ENCODE results near the gene TBC1D5. TPM values are rescaled to one million over a fixed set of nuclear protein-coding genes. Genes with fewer than 3 reads are reported as not detected.

The TBC1D5 gene
- total RNA-seq, 3 donors from 2014 or later (not counting 1 experiment from before 2014, with no cell fraction given), result 63.8 to 81.9 (median 74.9) TPM

- H3K9me3 ChIP-seq (ENCODE audit: control insufficient read depth, insufficient read depth, low read length), result no peaks in the 10 kb centered on the region
- no peak for TF ChIP-seq CTCF (IDR thresholded peaks at IDR 0.05)
- Mint-ChIP-seq H3K4me1 (peaks cover 10 to 15% of the 10 kb centered on the region in 2 donors), H3K27ac (no peak overlapping the region), H3K9me3 (no peaks in the 10 kb centered on the region), H3K4me3 (no peak overlapping the region), H3K27me3 (ENCODE audit: low read depth in 2 of 2) (no peaks in the 10 kb centered on the region), H3K36me3 (no peaks in the 10 kb centered on the region)
- no peak for DNase-seq
- WGBS (ENCODE audit: insufficient coverage), result no CpG with 5 or more reads among the region's 1 CpG
- no peaks in the 10 kb centered on the region for H3K27me3 ChIP-seq (ENCODE audit: control insufficient read depth, insufficient read depth, low read length)
- intact Hi-C loops (cut with micrococcal nuclease), result no loop called here
- no peak overlapping the region for H3K27ac ChIP-seq (ENCODE audit: low read length)
- no peaks in the 10 kb centered on the region for H3K4me1 ChIP-seq (ENCODE audit: control insufficient read depth, insufficient read depth, low read length)
- no peak for ATAC-seq
- H3K36me3 ChIP-seq (ENCODE audit: control insufficient read depth, insufficient read depth, low read length), result no peaks in the 10 kb centered on the region
- no peak overlapping the region for H3K4me3 ChIP-seq (ENCODE audit: low read length)
These were observed 190.5 kb downstream of the TBC1D5 start for GRCh38 chr3:17551895-17552294.

- intact Hi-C loops (cut with micrococcal nuclease), result no loop called here
- H3K4me3 Mint-ChIP-seq, result no peak overlapping the region
These were observed 191.1 kb downstream of the TBC1D5 start for GRCh38 chr3:17551333-17551732.

GRCh38 chr3:17550624-17551023, 191.8 kb downstream of the TBC1D5 start:
- no peak for TF ChIP-seq CTCF (IDR thresholded peaks at IDR 0.05)
- H3K4me1 Mint-ChIP-seq, result peaks cover 10 to 14% of the 10 kb centered on the region in 2 donors
- Histone ChIP-seq H3K4me1 (ENCODE audit: control insufficient read depth, insufficient read depth, low read length) (no peaks in the 10 kb centered on the region), H3K27ac (ENCODE audit: low read length) (no peak overlapping the region), H3K9me3 (ENCODE audit: control insufficient read depth, insufficient read depth, low read length) (no peaks in the 10 kb centered on the region), H3K27me3 (ENCODE audit: control insufficient read depth, insufficient read depth, low read length) (no peaks in the 10 kb centered on the region), H3K4me3 (ENCODE audit: low read length) (no peak overlapping the region), H3K36me3 (ENCODE audit: control insufficient read depth, insufficient read depth, low read length) (no peaks in the 10 kb centered on the region)
- H3K36me3 Mint-ChIP-seq, result no peaks in the 10 kb centered on the region
- ATAC-seq (no peak), DNase-seq (no peak)
- intact Hi-C loops (cut with micrococcal nuclease), result no loop called here
- H3K9me3 Mint-ChIP-seq, result no peaks in the 10 kb centered on the region
- no peak overlapping the region for H3K27ac Mint-ChIP-seq
- no peak overlapping the region for H3K4me3 Mint-ChIP-seq
- H3K27me3 Mint-ChIP-seq (ENCODE audit: low read depth in 2 of 2), result no peaks in the 10 kb centered on the region

More at GRCh38 chr3:17551333-17551732, 191.1 kb downstream of the TBC1D5 start:
- Histone ChIP-seq H3K9me3 (ENCODE audit: control insufficient read depth, insufficient read depth, low read length) (no peaks in the 10 kb centered on the region), H3K4me3 (ENCODE audit: low read length) (no peak overlapping the region), H3K4me1 (ENCODE audit: control insufficient read depth, insufficient read depth, low read length) (no peaks in the 10 kb centered on the region), H3K27me3 (ENCODE audit: control insufficient read depth, insufficient read depth, low read length) (no peaks in the 10 kb centered on the region), H3K36me3 (ENCODE audit: control insufficient read depth, insufficient read depth, low read length) (no peaks in the 10 kb centered on the region), H3K27ac (ENCODE audit: low read length) (no peak overlapping the region)
- 100% methylated on average over 1 of the region's 2 CpGs for WGBS (ENCODE audit: insufficient coverage)
- ATAC-seq (no peak), DNase-seq (no peak)
- no peaks in the 10 kb centered on the region for H3K9me3 Mint-ChIP-seq
- no peak overlapping the region for H3K27ac Mint-ChIP-seq
- no peaks in the 10 kb centered on the region for H3K36me3 Mint-ChIP-seq
- no peak for TF ChIP-seq CTCF (IDR thresholded peaks at IDR 0.05)
- H3K4me1 Mint-ChIP-seq, result peaks cover 10 to 15% of the 10 kb centered on the region in 2 donors
- H3K27me3 Mint-ChIP-seq (ENCODE audit: low read depth in 2 of 2), result no peaks in the 10 kb centered on the region

- WGBS (ENCODE audit: insufficient coverage), result 96% methylated on average over 8 of the region's 10 CpGs
- intact Hi-C loops (cut with micrococcal nuclease), result no loop called here
These were observed 195.8 kb downstream of the TBC1D5 start for GRCh38 chr3:17546500-17547255.

More at GRCh38 chr3:17546500-17547255, 195.8 kb downstream of the TBC1D5 start:
- ATAC-seq, result no peak
- no peaks in the 10 kb centered on the region for H3K9me3 Mint-ChIP-seq
- H3K27ac Mint-ChIP-seq, result no peak overlapping the region
- DNase-seq, result no peak
- H3K36me3 ChIP-seq (ENCODE audit: control insufficient read depth, insufficient read depth, low read length), result peaks cover 2% of the 10 kb centered on the region
- no peak overlapping the region for H3K4me3 ChIP-seq (ENCODE audit: low read length)
- TF ChIP-seq CTCF (IDR thresholded peaks at IDR 0.05), result no peak
- no peaks in the 10 kb centered on the region for H3K36me3 Mint-ChIP-seq
- H3K4me1 ChIP-seq (ENCODE audit: control insufficient read depth, insufficient read depth, low read length), result no peaks in the 10 kb centered on the region
- no peak overlapping the region for H3K27ac ChIP-seq (ENCODE audit: low read length)
- no peaks in the 10 kb centered on the region for H3K27me3 ChIP-seq (ENCODE audit: control insufficient read depth, insufficient read depth, low read length)
- no peaks in the 10 kb centered on the region for H3K9me3 ChIP-seq (ENCODE audit: control insufficient read depth, insufficient read depth, low read length)
- no peaks in the 10 kb centered on the region for H3K27me3 Mint-ChIP-seq (ENCODE audit: low read depth in 2 of 2)
- peaks cover 5 to 7% of the 10 kb centered on the region in 2 donors for H3K4me1 Mint-ChIP-seq
- H3K4me3 Mint-ChIP-seq, result no peak overlapping the region

Measured in natural killer cell (primary cell).